Hepatocyte (in vitro differentiated cells): ENCODE data around the gene DUSP14. TPM values are rescaled to one million over a fixed set of nuclear protein-coding genes. Genes with fewer than 3 reads are reported as not detected.

Experiments
- DNase-seq: peaks from one replicate; pipeline ENCODE4 v3.0.0-alpha.2; 2016; ENCODE audit warnings: low spot score
- H2AFZ ChIP-seq: fragments of 200-600 bp; sonication (generic); 2 replicates; pipeline ENCODE4 v1.6.0; 2016; ENCODE audit warnings: antibody characterized with exemption, mild to moderate bottlenecking
- H3K27ac ChIP-seq: fragments of 200-600 bp; sonication (generic); 2 replicates; pipeline ENCODE4 v1.5.1; 2016; ENCODE audit warnings: mild to moderate bottlenecking
- H3K27me3 ChIP-seq: fragments of 200-600 bp; sonication (generic); 2 replicates; pipeline ENCODE4 v1.6.1; 2016
- H3K36me3 ChIP-seq: fragments of 200-600 bp; sonication (generic); replicated peaks from 2 replicates; pipeline ENCODE4 v1.5.1; 2016; ENCODE audit warnings: low read depth; ENCODE audit not compliant: insufficient read depth
- H3K4me1 ChIP-seq: fragments of 200-600 bp; sonication (generic); 2 replicates; pipeline ENCODE4 v1.5.1; 2016; ENCODE audit warnings: mild to moderate bottlenecking, moderate library complexity; ENCODE audit not compliant: insufficient read depth
- H3K4me2 ChIP-seq: fragments of 200-600 bp; sonication (generic); 2 replicates; pipeline ENCODE4 v1.6.0; 2016
- H3K4me3 ChIP-seq: fragments of 200-600 bp; sonication (generic); 2 replicates; pipeline ENCODE4 v1.5.1; 2016; ENCODE audit warnings: mild to moderate bottlenecking
- H3K79me2 ChIP-seq: fragments of 200-600 bp; sonication (generic); 2 replicates; pipeline ENCODE4 v1.6.0; 2017; ENCODE audit warnings: mild to moderate bottlenecking
- H3K9me2 ChIP-seq: fragments of 200-600 bp; sonication (generic); replicated peaks from 2 replicates; pipeline ENCODE4 v1.6.0; 2017; ENCODE audit warnings: mild to moderate bottlenecking; ENCODE audit not compliant: insufficient read depth
- H3K9me3 ChIP-seq: fragments of 200-600 bp; sonication (generic); 2 replicates; pipeline ENCODE4 v1.5.1; 2016; ENCODE audit warnings: low read depth, mild to moderate bottlenecking
- H4K20me1 ChIP-seq: fragments of 200-600 bp; sonication (generic); 2 replicates; pipeline ENCODE4 v1.6.0; 2016; ENCODE audit warnings: mild to moderate bottlenecking; ENCODE audit not compliant: insufficient read depth, poor library complexity, severe bottlenecking
- EZH2 ChIP-seq: fragments of 200-600 bp; sonication (generic); IDR thresholded peaks from 2 replicates; pipeline ENCODE4 v1.6.1; 2016; ENCODE audit warnings: antibody characterized with exemption, mild to moderate bottlenecking, borderline replicate concordance
- EZH2phosphoT487 ChIP-seq: fragments of 200-600 bp; sonication (generic); IDR thresholded peaks from one replicate; pipeline ENCODE4 v1.6.1; 2018; ENCODE audit warnings: antibody characterized with exemption, mild to moderate bottlenecking, low read depth, moderate library complexity; ENCODE audit not compliant: unreplicated experiment, severe bottlenecking
- WGBS: methylation state at CpG from one replicate; pipeline ENCODE4 v1.1.6; 2016; ENCODE audit warnings: low lambda C conversion rate; ENCODE audit errors: missing lambda C conversion rate; 5-methylcytosine and 5-hydroxymethylcytosine counted together
- polyA plus RNA-seq: library from polyadenylated mRNA; unstranded; fragments of >200 nt; fragmentation: Nextera tagmentation; extraction: Ambion mirVana; gene quantifications from 2 replicates; pipeline ENCODE4 v1.2.1, GENCODE V29; 2016
- total RNA-seq: library from RNA; depleted of rRNA; stranded (reverse); fragments of >200 nt; gene quantifications from 2 replicates; pipeline ENCODE4 v1.2.3, GENCODE V29; 2014
- TF ChIP-seq, protein P1 (sequence below): fragments of 200-600 bp; sonication (generic); IDR thresholded peaks from 2 replicates; pipeline ENCODE4 v1.5.1; 2016; ENCODE audit warnings: antibody characterized with exemption, mild to moderate bottlenecking; ENCODE audit not compliant: poor library complexity

DUSP14 gene
- total and polyA plus RNA-seq, 2 experiments from 2014 or later = 28.8 to 33.3 TPM

DNA sequence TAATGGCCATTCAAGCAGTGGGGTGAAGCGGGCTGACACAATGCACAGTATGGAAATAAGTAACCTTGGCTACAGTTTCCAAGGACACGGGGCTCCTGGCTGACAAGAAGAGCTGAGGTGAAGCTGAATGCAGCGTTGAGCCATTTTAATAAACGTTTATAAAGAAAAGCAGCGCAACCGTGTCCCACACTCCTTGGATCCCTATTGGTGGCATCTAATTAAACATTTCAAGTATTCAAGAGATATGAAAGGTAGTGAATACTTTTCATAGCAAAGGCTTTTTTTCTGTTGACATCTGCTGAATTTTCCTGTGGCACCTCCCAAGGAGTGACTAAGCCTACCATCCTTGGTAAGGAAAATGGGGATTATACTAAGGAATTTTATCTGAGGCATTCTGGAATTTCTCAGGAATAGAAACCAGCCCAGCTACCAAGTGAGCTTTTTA is 26.5 kb downstream of the DUSP14 start:
- Histone ChIP-seq H3K4me3 (no peak overlapping the region), H3K9me2 (no peaks in the 10 kb centered on the region), H3K27me3 (no peaks in the 10 kb centered on the region), H3K4me1 (no peaks in the 10 kb centered on the region), H4K20me1 (no peaks in the 10 kb centered on the region), H2AFZ (no peak overlapping the region), H3K9me3 (no peaks in the 10 kb centered on the region), H3K4me2 (no peak overlapping the region), H3K79me2 (no peaks in the 10 kb centered on the region), H3K27ac (no peak overlapping the region), H3K36me3 (no peaks in the 10 kb centered on the region)
- no peak for DNase-seq
- 77% methylated on average over 6 of the region's 6 CpGs for WGBS
- TF ChIP-seq EZH2 (no peak), EZH2phosphoT487 (no peak)
- TF ChIP-seq, protein P1, sequence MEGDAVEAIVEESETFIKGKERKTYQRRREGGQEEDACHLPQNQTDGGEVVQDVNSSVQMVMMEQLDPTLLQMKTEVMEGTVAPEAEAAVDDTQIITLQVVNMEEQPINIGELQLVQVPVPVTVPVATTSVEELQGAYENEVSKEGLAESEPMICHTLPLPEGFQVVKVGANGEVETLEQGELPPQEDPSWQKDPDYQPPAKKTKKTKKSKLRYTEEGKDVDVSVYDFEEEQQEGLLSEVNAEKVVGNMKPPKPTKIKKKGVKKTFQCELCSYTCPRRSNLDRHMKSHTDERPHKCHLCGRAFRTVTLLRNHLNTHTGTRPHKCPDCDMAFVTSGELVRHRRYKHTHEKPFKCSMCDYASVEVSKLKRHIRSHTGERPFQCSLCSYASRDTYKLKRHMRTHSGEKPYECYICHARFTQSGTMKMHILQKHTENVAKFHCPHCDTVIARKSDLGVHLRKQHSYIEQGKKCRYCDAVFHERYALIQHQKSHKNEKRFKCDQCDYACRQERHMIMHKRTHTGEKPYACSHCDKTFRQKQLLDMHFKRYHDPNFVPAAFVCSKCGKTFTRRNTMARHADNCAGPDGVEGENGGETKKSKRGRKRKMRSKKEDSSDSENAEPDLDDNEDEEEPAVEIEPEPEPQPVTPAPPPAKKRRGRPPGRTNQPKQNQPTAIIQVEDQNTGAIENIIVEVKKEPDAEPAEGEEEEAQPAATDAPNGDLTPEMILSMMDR = no peak

DNA sequence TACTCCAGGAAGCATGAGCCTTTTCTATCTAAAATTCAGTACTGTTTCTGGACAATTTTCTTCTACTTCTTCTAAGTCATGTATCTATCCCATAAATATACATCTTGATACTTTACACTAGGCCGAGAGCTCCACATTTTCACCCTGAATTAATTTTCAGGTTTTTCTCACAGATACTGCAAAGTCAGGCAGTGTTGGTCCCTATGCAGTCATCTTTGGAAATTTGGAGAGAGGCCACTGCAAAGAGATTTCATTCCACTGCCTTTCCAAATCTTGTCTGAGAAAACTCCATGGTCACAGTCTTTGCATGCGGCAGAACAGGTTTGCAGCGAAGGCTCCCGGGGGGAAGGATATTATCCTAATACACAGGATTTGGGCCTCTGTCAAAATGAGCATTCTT is 28.2 kb downstream of the DUSP14 start:
- H3K4me3 ChIP-seq = no peak overlapping the region
- no peaks in the 10 kb centered on the region for H3K27me3 ChIP-seq
- H3K4me2 ChIP-seq = no peak overlapping the region
- no peaks in the 10 kb centered on the region for H3K4me1 ChIP-seq
- no peaks in the 10 kb centered on the region for H3K9me3 ChIP-seq
- no peaks in the 10 kb centered on the region for H3K9me2 ChIP-seq
- WGBS = 91% methylated on average over 4 of the region's 4 CpGs
- H3K36me3 ChIP-seq = no peaks in the 10 kb centered on the region
- no peak for DNase-seq
- H3K79me2 ChIP-seq = no peaks in the 10 kb centered on the region
- no peak overlapping the region for H3K27ac ChIP-seq
- TF ChIP-seq EZH2phosphoT487 (no peak), EZH2 (no peak)
- TF ChIP-seq, protein P1 = no peak
- H2AFZ ChIP-seq = no peak overlapping the region
- no peaks in the 10 kb centered on the region for H4K20me1 ChIP-seq

DNA sequence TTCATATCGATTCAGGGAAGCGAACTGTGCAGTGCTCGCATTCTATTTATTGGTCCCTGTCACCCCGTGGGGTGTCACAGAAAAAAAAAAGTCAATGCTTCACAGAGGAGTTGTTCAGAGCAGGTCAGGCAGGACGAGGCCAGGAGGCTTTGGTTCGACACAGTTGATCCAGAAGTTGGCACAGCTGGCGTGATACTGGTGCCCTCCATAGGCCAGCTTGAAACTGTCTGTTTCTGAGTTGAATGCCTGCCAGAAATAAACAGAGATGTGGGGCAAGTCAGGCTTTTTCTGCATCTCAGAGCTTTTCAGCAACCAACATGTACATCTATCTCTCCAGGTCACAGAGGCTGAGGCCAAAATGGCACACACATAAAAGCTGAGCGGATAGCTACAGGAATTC is 29.1 kb downstream of the DUSP14 start:
- Histone ChIP-seq H3K27ac (no peak overlapping the region), H3K9me3 (no peaks in the 10 kb centered on the region), H3K4me1 (no peaks in the 10 kb centered on the region), H3K9me2 (no peaks in the 10 kb centered on the region), H4K20me1 (no peaks in the 10 kb centered on the region), H3K4me3 (no peak overlapping the region), H3K27me3 (no peaks in the 10 kb centered on the region), H3K79me2 (no peaks in the 10 kb centered on the region), H3K36me3 (no peaks in the 10 kb centered on the region), H2AFZ (no peak overlapping the region), H3K4me2 (no peak overlapping the region)
- DNase-seq = no peak
- no peak for TF ChIP-seq EZH2phosphoT487
- TF ChIP-seq, protein P1 = no peak
- TF ChIP-seq EZH2 = no peak
- WGBS = 96% methylated on average over 8 of the region's 8 CpGs
